GM13976 (cell line): ENCODE results near the gene RUNX2.

Source experiments
- DNase-seq: peaks from one replicate; pipeline ENCODE4 v3.0.0; 2012; ENCODE audit warnings: low spot score
- CTCF ChIP-seq: IDR thresholded peaks from 2 replicates; pipeline ENCODE4 v1.5.1; 2012; ENCODE audit warnings: borderline replicate concordance, mild to moderate bottlenecking; ENCODE audit not compliant: insufficient read depth; ENCODE audit errors: extremely low read depth, missing control alignments, control extremely low read depth
- in situ Hi-C: fragments of 300-500 bp; cut with MboI; formaldehyde crosslinking; loops from one replicate; pipeline ENCODE4 v1.12.0; 2022; ENCODE audit warnings: low sequenced_read_pairs, mixed read lengths, inconsistent platforms; ENCODE audit not compliant: unreplicated experiment

RUNX2 gene

GRCh38 chr6:45314146-45314545 lies 14.0 kb upstream of the RUNX2 start:
- in situ Hi-C loops: no loop called here
- no peak for DNase-seq

GRCh38 chr6:45320349-45320748 lies 7.8 kb upstream of the RUNX2 start:
- no peak for DNase-seq
- TF ChIP-seq CTCF: no peak
- in situ Hi-C loops: no loop called here

More at GRCh38 chr6:45314146-45314545, 14.0 kb upstream of the RUNX2 start:
- no peak for TF ChIP-seq CTCF

- TF ChIP-seq CTCF: no peak
- no peak for DNase-seq
- in situ Hi-C loops: no loop called here
Observed at GRCh38 chr6:45323656-45324224, 4.4 kb upstream of the RUNX2 start.

GRCh38 chr6:45326698-45327417 lies 1.3 kb upstream of the RUNX2 start:
- DNase-seq: no peak
- no peak for TF ChIP-seq CTCF
- in situ Hi-C loops: no loop called here

GRCh38 chr6:45328523-45328922 lies 393 bp downstream of the RUNX2 start:
- in situ Hi-C loops: no loop called here
- DNase-seq: no peak
- TF ChIP-seq CTCF: no peak

GRCh38 chr6:45344900-45345299 lies 16.8 kb downstream of the RUNX2 start:
- in situ Hi-C loops: no loop called here
- no peak for TF ChIP-seq CTCF

More at GRCh38 chr6:45344900-45345299, 16.8 kb downstream of the RUNX2 start:
- no peak for DNase-seq
